Brain pericyte (primary cell): ENCODE measurements around the gene DDIT4.
A peak's percentile ranks its signal among the peaks of the same experiment; 100 is the strongest.

Source experiments
- DNase-seq: peaks from one replicate; pipeline ENCODE4 v3.0.0-alpha.2; 2012; ENCODE audit warnings: low read depth, low spot score

DDIT4 gene

DNA sequence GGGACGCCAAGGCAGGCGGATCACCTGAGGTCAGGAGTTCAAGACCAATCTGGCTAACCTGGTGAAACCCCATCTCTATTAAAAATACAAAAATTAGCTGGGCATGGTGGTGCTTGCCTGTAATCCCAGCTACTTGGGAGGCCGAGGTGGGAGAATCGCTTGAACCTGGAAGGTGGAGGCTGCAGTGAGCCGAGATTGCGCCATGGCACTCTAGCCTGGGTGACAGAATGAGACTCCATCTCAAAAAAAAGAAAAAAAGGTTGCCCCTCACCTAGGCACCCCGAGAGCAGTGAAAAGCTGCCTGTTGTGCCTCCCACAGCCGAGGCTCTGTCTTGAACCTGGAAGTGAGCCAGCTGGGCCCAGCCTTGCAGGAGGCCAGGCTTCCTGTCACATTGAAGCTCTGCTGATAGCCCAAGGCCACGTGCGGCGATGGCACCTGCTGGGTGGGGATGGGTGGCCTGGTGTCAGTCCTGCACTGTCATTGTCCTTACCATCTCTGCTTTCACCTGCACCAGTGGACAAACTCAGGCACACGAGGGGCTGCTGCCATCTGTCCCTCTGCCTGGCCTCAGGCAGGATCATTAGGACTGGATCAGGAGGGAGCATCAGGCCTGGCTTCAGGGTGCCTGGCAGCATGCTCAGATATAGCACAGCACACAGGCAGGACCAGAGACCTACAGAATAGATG lies 43.2 kb downstream of the DDIT4 start:
- no peak for DNase-seq

DNA sequence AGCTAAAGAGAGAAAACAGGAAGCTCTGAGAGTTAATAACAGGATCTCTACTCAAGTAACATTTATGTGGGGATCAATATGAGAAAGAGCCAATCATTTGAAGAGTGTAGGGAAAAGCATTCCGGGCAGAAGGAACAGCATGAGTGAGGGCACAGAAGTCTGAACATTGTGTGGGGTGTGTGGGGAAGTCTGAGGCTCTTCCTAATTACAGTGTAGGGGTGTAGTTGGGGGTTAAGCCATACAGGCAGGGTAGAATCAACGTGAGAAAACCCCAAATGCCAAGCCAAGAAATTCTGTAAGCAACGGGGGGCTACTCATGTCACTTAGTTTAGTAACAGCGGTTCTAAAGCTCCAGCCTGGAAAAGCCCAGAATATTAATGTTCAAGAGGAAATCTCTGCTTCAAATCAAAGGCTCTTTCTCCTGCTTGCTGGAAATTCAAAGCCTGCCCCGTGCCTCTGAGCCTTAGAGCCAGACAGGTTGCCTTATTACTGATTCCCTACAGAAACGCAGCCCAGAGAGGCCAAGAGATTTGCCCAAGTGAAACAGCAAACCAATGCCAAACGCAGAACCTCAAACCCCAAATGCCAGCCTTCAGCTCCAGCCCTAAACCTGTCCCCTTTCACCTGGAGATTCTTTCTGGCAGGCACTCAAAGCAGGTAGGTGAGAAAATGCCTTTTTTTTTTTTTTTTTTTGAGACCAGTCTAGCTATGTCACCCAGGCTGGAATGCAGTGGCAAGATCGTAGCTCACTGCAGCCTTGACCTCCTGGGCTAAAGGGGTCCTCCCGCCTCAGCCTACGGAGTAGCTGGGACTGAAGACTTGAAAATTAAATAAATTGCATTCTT lies 44.9 kb downstream of the DDIT4 start:
- no peak for DNase-seq

DNA sequence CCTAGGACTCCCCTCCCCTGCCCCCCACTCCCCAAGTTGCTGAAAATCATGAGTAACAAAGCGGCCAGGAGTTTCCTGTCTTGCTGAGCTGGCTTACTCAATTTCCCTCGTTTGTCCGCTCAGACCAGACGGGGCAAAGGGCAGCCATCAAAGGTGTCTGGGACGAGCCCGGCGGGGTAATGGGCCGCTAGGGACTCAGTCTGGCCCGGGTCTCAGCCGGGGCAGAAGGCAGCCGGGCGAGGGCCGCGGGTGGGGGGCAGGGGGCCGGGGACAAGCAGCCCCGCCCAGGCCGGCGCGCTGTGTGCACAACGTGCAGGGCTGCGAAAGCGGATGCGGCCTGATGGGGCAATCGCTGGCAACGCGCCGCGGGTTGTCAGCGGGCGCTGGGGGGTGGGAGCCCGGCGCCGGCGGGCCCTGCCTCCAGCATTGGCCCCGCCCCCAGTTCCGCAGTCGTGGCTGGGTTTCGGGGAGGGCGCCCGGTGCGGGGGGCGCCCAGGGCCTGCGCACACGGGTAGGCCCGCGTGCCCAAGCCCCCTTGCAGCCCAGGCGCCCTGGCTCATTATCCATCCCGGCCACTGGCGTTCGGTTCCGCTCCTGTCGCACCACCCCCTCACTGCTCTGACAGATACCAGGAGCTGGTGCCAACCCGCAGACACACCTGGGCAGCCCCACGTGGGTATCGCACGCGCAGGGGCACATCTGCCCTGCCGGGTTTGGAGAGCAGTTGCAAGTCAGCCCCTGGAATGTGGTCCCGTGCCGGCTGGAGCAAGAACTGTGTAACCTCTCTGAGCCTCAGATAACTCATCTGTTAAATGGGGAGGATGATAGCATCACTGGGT lies 45.9 kb downstream of the DDIT4 start:
- no peak for DNase-seq

DNA sequence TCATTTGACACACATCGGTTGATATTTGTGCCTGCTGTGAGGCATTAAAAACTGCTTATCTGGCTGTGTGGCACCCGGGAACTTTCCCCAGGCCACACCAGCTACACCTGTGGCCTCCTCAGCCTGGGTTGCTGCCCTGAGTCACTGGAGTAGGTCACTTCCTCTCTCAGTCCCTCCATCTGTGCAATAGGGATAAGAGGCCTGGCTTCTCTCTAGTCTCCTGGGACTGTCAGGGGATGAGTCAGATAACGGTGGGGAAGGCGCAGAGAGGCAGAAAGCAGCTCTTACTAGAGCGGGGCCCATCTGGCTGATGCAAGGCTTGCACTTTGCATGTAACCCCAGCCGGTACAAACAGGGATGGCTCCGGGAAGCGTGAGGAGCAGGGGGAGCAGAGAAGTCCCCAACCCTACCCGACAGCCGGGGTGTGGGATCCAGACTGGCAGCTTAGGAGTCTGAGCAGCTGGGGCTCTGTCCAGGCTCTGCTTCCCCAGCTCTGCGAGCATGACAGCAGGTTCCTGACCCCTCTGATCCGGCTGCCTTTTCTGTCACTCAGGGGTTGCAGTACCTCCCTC lies 47.0 kb downstream of the DDIT4 start:
- DNase-seq = peak; percentile 97

DNA sequence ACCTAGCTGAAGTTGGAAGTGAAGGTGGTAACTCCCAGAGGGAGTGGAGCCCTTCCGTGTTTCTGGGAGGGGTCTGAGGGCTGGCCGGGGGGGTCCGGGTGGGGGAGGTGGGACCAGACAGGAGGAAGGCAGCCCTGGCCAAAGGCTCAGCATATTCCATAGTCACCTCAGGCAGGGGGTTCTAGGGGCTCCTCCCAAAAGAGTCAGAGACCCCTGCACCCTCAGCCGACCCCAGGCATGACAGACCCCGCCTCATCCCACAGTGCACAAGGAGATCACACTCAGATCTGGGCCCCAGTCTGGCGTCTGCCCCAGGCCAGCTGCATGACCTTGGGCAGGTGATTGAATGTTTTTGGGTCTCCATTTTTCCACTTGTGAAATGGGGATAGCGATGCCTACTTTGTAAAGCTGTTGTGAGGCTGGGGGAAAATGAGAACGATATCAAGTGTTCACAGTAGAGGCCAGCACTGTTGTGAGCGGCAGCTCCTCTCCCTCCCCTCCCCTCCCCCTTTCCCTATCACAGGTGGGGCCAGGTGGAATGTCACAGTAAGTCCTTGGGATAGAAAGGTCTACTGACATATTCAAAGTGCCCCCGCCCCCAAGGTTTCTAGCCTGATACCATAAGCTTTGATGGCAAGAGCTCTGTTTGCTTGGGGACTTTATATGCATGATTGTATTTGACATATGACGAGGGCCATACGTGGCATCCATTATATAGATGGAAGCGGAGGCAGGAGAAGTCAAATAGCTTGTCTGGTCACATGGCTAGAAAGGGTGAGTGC lies 47.7 kb downstream of the DDIT4 start:
- DNase-seq = no peak

DNA sequence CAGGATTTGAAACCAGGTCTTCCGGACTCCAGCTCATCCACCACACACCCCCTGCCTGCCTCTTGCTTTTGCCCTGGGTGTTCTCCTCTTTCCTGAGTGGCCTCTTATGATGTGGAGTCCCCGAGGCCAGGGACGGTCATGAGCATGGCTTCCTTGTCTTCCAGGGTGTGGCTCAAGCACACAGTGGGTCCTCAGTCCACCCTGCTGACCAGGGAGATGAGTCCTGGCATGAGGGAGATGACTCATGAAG lies 48.2 kb downstream of the DDIT4 start:
- no peak for DNase-seq

DNA sequence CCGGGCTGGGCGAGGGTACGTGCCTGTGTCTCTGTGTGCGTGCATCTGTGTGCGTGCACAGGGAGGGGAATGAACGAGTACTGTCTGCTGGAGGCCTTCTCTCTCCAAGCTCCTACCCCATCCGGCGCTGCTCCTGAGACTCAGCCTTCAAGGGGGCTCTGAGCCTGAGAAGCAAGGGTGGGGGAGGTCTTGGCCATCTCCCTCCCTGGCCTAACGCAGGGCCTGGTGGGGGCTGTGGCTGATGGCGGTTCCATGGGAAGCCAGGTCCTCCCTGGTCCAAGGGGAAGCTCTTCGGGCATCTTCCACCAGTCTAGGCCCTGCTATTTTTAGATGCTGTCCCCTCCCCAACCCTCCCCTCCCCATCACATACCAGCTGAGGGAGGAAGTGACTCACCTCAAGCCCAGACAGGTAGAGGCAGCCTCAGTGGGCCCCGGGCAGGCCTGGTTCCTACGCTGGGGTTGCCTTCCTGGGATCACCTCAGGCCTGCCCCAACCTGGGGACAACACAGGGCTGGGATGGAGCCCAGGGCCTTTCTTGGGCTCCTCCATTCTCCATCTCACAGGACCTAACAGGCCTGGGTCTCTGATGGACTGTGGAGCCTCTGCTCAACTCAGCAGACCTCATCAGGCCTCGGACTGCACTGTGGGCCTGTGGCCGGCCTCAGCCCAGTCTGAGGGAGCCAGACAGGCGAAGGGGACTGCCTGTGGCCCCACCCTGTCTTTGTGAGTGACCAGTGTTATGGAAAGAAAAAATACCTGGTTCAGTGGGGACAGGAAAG lies 48.7 kb downstream of the DDIT4 start:
- DNase-seq = no peak

DNA sequence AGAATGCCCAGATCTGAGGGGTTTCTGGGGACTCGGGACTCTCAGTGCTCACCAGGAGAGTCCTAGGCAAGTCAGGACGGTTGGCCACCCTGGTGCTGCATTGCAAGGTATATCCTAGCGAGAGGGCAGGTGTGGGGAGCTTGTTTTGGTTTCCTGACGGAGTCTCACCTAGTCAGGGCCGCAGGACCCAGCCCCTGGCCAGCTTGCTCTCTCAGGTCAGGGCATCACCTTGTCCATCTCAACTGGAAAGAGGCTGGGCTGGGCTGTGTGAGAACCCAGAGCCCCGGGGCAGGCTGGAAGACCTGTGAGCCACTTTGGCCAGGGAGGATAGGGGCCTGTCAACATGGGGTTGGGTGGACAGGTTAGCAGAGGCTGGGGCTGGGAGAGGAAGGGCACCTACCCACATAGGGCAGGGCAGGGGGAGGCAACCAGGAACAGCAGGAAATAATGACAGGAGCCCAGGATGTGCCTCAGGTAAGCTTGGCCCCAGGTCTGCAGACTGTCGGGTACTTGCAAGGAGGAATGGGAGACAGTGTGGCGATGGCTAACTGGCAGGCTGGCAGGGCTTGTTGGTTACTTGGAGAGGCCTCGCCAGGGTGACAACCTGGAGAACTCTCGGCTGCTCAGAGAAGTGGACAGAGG lies 49.5 kb downstream of the DDIT4 start:
- no peak for DNase-seq

DNA sequence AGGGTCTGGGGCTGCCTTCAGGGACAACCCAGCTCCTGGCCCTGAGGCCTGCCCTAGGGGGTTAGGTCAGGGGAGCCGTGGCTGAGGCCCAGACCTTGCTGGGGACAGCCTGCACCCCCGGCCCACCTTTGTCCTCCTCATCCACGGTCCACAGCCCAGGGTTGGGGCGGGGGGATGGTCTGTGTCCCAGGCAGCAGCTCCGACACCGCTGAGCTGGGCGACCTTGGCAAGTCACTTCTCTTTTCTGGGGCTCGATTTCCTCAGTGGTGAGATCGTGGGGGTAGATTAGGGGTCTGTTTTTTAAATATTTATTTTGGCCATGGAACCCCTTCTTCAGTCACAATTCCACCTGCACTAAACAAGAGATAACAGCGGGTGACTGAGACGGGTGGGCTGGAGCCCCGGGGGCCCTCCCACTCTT lies 50.1 kb downstream of the DDIT4 start:
- DNase-seq = no peak
